Keratinocyte (primary cell): ENCODE results near the gene SUSD4.

Experiments
- CTCF ChIP-seq, 3 experiments: IDR thresholded peaks in 1 of 3; conservative IDR thresholded peaks in 1 of 3; optimal IDR thresholded peaks in 1 of 3; 2 replicates in 2 of 3; 3 replicates in 1 of 3; pipeline versions ENCODE3 to v1.5.1; 2011; ENCODE audit warnings: low read length in 3 of 3, mild to moderate bottlenecking in 3 of 3, moderate library complexity in 2 of 3, control low read depth in 1 of 3, inconsistent platforms in 1 of 3; ENCODE audit not compliant: insufficient read depth in 2 of 3; ENCODE audit errors: extremely low read depth in 1 of 3
- EZH2 ChIP-seq: IDR thresholded peaks from one replicate; pipeline ENCODE4 v1.6.1; 2012; ENCODE audit warnings: inconsistent platforms, mild to moderate bottlenecking, low read length, moderate library complexity

DNA sequence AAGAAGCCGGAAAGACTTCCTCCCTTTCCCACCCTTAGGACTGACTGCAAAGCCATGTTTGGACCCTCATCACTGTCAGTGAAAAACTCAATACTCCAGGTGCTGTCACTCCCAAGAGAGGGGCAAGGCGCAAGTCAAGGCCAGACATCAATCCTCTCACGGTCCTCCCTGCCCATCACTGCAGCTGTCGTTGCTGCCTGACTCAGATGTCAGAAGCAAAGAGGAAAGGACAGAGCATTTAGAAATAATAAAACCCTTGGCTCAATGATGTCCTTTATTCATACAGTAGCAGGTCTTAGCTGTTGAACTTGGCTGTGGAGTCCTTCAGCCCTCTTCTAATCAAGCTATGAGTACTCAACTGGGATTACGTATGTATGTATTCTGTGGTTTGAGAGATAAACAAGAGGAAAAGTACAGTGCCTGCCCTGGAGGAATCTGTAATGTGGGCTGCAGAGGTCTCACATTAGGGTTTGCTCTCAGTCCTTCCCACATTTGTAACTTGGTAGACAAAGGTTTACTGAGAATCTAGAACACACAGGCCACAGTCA lies 13.5 kb downstream of the SUSD4 start:
- TF ChIP-seq CTCF (optimal IDR thresholded peaks at IDR 0.05 in 1 of 3, IDR thresholded peaks at IDR 0.05 in 1 of 3, conservative IDR thresholded peaks at IDR 0.05 in 1 of 3; ENCODE audit: extremely low read depth in 1 of 3, insufficient read depth in 2 of 3, low read length in 3 of 3) (no peak), EZH2 (no peak)
